ENCODE measurements around the gene EDIL3. TPM values are rescaled to one million over a fixed set of nuclear protein-coding genes. Genes with fewer than 3 reads are reported as not detected.
A peak's percentile ranks its signal among the peaks of the same experiment; 100 is the strongest.

EDIL3 gene
- total and polyA plus RNA-seq, 2 donors from 2014 or later = 5.2 to 32.8 TPM

DNA sequence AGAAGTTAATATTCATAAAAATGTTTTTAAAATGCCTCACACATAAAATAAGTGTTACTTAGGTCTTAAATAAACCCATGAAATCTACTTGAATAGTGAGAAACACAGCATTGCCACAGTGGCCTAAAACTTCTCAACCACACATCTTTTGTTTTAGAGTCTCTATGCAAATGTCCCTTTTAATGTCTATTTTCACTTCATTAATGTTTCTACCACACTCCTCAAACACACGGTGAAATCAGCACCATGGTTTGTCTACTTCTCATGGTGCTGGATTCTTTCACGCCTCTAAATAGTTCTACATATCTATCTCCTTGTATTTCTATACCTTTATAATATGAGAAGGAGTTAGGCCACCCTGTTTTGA is 111.2 kb downstream of the EDIL3 start:
- H3K4me3 ChIP-seq (ENCODE audit: low read length in 3 of 3) = no peak overlapping the region
- H3K9me3 ChIP-seq (ENCODE audit: control insufficient read depth in 2 of 3, insufficient read depth in 1 of 3, low read length in 3 of 3) = no peaks in the 10 kb centered on the region
- intact Hi-C loops (cut with DNase I) = no loop called here
- no peak for FAIRE-seq
- no peaks in the 10 kb centered on the region for H3K36me3 ChIP-seq (ENCODE audit: control insufficient read depth in 2 of 3, insufficient read depth in 3 of 3, low read length in 3 of 3)
- H3K27ac ChIP-seq (ENCODE audit: low read depth in 2 of 2, low read length in 2 of 2) = no peak overlapping the region
- H3K4me1 ChIP-seq (ENCODE audit: control insufficient read depth in 2 of 3, insufficient read depth in 2 of 3, low read depth in 1 of 3, low read length in 3 of 3) = no peaks in the 10 kb centered on the region
- H3K9ac ChIP-seq (ENCODE audit: low read length in 3 of 3) = no peak overlapping the region
- DNase-seq = no peak
- H3K27me3 ChIP-seq (ENCODE audit: control insufficient read depth, insufficient read depth, low read length) = no peaks in the 10 kb centered on the region
- TF ChIP-seq, protein P1, sequence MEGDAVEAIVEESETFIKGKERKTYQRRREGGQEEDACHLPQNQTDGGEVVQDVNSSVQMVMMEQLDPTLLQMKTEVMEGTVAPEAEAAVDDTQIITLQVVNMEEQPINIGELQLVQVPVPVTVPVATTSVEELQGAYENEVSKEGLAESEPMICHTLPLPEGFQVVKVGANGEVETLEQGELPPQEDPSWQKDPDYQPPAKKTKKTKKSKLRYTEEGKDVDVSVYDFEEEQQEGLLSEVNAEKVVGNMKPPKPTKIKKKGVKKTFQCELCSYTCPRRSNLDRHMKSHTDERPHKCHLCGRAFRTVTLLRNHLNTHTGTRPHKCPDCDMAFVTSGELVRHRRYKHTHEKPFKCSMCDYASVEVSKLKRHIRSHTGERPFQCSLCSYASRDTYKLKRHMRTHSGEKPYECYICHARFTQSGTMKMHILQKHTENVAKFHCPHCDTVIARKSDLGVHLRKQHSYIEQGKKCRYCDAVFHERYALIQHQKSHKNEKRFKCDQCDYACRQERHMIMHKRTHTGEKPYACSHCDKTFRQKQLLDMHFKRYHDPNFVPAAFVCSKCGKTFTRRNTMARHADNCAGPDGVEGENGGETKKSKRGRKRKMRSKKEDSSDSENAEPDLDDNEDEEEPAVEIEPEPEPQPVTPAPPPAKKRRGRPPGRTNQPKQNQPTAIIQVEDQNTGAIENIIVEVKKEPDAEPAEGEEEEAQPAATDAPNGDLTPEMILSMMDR (IDR thresholded peaks at IDR 0.05; ENCODE audit: borderline replicate concordance, extremely low read depth, insufficient read depth) = no peak

DNA sequence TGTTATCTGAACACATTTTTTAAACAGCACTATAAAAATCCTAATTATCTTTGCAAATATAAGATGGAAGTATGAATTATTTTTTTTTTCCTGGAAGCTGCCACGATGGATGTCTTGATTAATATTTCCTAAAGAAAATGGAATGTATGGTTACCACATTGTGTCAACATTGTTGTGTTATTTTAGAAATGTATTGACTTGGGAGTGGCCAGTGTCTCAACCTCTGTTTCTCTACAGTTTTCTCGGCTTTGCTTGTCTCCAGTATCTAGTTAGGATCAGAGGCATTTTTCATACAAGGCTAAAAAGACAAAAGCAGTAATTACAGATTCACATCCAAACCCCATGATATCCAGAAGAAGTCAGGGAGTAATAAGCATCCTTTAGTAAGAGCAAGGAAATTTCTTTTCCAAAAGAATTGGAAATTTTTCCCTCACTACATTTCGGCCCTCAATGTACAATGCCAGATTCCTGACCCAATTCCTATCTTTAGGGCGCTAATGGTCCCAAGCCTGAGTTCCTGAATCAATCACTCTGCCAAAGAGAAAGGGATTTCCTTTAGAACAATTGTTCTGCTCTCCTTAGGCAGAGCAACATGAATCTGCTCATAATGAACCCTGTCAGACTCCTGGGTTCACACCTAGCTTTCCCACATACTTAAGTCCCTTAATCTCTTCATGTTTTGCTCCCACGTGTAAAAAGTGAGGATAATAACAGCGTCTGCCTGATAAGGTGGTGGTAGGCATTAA is 111.7 kb downstream of the EDIL3 start:
- no peaks in the 10 kb centered on the region for H3K4me1 ChIP-seq (ENCODE audit: control insufficient read depth in 2 of 3, insufficient read depth in 2 of 3, low read depth in 1 of 3, low read length in 3 of 3)
- TF ChIP-seq, protein P1 (IDR thresholded peaks at IDR 0.05; ENCODE audit: borderline replicate concordance, extremely low read depth, insufficient read depth) = no peak
- H3K9me3 ChIP-seq (ENCODE audit: control insufficient read depth in 2 of 3, insufficient read depth in 1 of 3, low read length in 3 of 3) = no peaks in the 10 kb centered on the region
- no peak overlapping the region for H3K27ac ChIP-seq (ENCODE audit: low read depth in 2 of 2, low read length in 2 of 2)
- H3K36me3 ChIP-seq (ENCODE audit: control insufficient read depth in 2 of 3, insufficient read depth in 3 of 3, low read length in 3 of 3) = no peaks in the 10 kb centered on the region
- DNase-seq (no peak), FAIRE-seq (no peak)
- no peaks in the 10 kb centered on the region for H3K27me3 ChIP-seq (ENCODE audit: control insufficient read depth, insufficient read depth, low read length)
- no peak overlapping the region for H3K9ac ChIP-seq (ENCODE audit: low read length in 3 of 3)
- intact Hi-C loops (cut with DNase I) = no loop called here
- H3K4me3 ChIP-seq (ENCODE audit: low read length in 3 of 3) = no peak overlapping the region

DNA sequence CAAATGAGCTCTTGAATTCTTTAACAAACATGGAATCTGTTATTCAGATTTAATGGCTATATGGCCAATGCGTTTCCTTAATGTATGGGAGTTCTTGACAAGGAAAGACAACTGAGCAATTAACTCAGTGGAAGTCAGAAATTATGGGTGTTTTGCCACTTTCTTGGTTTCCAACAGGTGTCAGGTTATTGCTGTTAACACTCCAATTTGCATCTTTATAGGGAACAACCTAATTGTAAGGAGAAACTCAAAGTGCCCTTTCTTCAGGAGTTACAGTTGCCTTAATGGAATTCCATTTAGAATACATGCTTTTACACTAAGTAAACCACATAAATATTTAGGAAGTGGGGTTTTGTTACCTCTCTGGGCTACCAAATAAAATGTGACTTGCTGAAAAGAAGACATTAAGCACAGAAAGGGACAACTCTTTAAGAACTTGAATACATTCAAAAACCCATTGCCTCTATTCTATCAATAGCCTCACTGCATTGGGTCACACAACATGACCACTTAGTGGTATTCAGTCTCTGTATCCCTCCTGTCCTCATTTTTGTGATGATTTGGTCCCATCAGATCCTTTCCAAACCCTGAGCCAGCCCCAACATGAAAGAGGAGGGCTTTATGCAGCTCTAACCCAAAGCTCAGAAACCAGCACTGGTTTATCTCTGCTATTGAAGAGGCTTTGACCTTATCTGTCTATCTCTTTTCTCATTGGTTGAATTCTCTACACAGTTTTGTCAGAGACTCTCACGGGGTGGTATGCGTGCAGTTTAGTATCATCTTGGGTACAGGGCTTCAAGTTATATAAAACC is 118.7 kb downstream of the EDIL3 start:
- DNase-seq (peak in 2 of 5 donors; percentile 5 to 13), FAIRE-seq (no peak)
- Histone ChIP-seq H3K4me3 (ENCODE audit: low read length in 3 of 3) (no peak overlapping the region), H3K9me3 (ENCODE audit: control insufficient read depth in 2 of 3, insufficient read depth in 1 of 3, low read length in 3 of 3) (no peaks in the 10 kb centered on the region), H3K27ac (ENCODE audit: low read depth in 2 of 2, low read length in 2 of 2) (no peak overlapping the region), H3K9ac (ENCODE audit: low read length in 3 of 3) (no peak overlapping the region), H3K27me3 (ENCODE audit: control insufficient read depth, insufficient read depth, low read length) (no peaks in the 10 kb centered on the region), H3K4me1 (ENCODE audit: control insufficient read depth in 2 of 3, insufficient read depth in 2 of 3, low read depth in 1 of 3, low read length in 3 of 3) (no peaks in the 10 kb centered on the region), H3K36me3 (ENCODE audit: control insufficient read depth in 2 of 3, insufficient read depth in 3 of 3, low read length in 3 of 3) (no peaks in the 10 kb centered on the region)
- TF ChIP-seq, protein P1 (IDR thresholded peaks at IDR 0.05; ENCODE audit: borderline replicate concordance, extremely low read depth, insufficient read depth) = no peak
- intact Hi-C loops (cut with DNase I) = no loop called here

All from kidney (tissue), 14 donors.